Measurements from ENCODE around the gene PWWP3B.
"Not testable (repeated sequence)": the region's sequence is repeated elsewhere in the genome, so short reads cannot be mapped to it uniquely, and the experiment has no call there.

GRCh38 chrX:106183685-106184084 is 15.6 kb downstream of the PWWP3B start:
- TF ChIP-seq CTCF, POLR2A (IDR thresholded peaks at IDR 0.05): not testable (repeated sequence)
